Adrenal gland (tissue), 5 donors: Measurements from ENCODE around the gene PIK3R3.

Experiments
- CTCF ChIP-seq, 6 experiments: fragments of 450-650 bp in 4 of 6; fragments of 200-600 bp in 2 of 6; sonication (generic) in 1 of 6; IDR thresholded peaks; 1 replicate in 5 of 6; 2 replicates in 1 of 6; pipeline versions ENCODE4 v1.5.1 to v1.8.0; 2016 to 2021; ENCODE audit warnings: antibody characterized with exemption in 6 of 6, mild to moderate bottlenecking in 2 of 6, moderate library complexity in 1 of 6
- POLR2A ChIP-seq, 2 donors: fragments of 450-650 bp; IDR thresholded peaks; one replicate each; pipeline ENCODE4 v1.6.1; 2017; ENCODE audit warnings: antibody characterized with exemption in 2 of 2, mild to moderate bottlenecking in 2 of 2, moderate library complexity in 1 of 2
- donor health status: DM: no; HTN: no; CAD: no.

DNA sequence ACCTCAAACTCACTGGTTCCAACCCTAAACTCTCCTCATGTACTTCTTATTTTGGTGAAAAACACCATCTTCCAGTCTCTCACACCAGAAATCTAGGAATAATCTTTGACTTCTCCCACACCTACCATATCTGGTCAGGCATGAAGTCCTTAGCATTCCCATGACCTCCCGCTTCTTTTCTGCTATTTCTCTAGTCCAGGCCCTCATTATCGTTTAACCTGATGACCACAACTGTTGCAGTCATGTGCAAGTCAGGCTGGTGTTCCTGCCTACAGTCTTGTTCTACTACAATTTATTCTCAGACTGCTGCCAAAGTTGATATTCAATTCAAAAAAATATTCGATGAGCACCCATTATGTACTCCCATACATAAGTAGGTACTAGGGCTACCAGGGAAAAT lies 71.3 kb downstream of the PIK3R3 start:
- TF ChIP-seq CTCF (IDR thresholded peaks at IDR 0.05), result no peak
- TF ChIP-seq POLR2A (IDR thresholded peaks at IDR 0.05), result no peak
